Measurements from ENCODE around the gene SLC46A1.

DNA sequence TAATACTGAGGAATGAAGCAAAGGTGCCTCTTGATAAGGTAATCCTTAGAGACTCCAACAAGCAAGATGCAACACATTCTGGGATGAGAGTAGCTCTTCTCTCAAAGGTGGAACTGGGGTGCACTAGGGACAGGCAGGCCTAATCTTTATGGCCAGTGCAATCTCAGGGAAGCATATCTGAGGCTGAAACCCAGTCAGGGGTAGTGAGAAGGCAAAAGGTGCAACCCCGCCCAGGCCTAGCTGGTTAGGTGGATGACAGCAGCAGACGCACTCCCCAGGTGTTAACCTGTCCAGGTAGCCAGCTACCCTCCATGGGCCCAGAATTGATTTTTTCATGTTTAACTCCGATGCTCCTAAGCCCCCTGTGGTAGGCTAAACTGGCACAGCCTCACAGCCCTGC lies 9.9 kb upstream of the SLC46A1 start:
- TF ChIP-seq CTCF (IDR thresholded peaks at IDR 0.05 in 2 of 3, conservative IDR thresholded peaks at IDR 0.05 in 1 of 3; ENCODE audit: control insufficient read depth in 2 of 3, extremely low read depth in 1 of 3, insufficient read depth in 1 of 3, low read depth in 3 of 3, low read length in 3 of 3): no peak
- no peak for TF ChIP-seq CREB1 (IDR thresholded peaks at IDR 0.05; ENCODE audit: low read depth)
- no peak for TF ChIP-seq MYC (IDR thresholded peaks at IDR 0.05; ENCODE audit: insufficient read depth, insufficient read length, insufficient replicate concordance, low read length, severe bottlenecking)
- no peak for TF ChIP-seq POLR2A (IDR thresholded peaks at IDR 0.05; ENCODE audit: low read depth, low read length)
- TF ChIP-seq TARDBP (IDR thresholded peaks at IDR 0.05; ENCODE audit: borderline replicate concordance): no peak
- TF ChIP-seq SMC3 (IDR thresholded peaks at IDR 0.05; ENCODE audit: borderline replicate concordance, low read length): no peak
- no peak for TF ChIP-seq FOXM1 (IDR thresholded peaks at IDR 0.05; ENCODE audit: low read depth, low read length)
